Stimulated activated CD4-positive, alpha-beta T cell treated with anti-CD3 and anti-CD28 coated beads, Interleukin-15, amount 100 ng/mL, for 1 hour (primary cell): ENCODE results near the gene NPTN.

Experiments
- DNase-seq, 2 donors: peaks; one replicate each; pipeline ENCODE4 v3.0.0-alpha.2; 2020; ENCODE audit warnings: low read depth in 1 of 2, low spot score in 1 of 2

The NPTN gene

DNA sequence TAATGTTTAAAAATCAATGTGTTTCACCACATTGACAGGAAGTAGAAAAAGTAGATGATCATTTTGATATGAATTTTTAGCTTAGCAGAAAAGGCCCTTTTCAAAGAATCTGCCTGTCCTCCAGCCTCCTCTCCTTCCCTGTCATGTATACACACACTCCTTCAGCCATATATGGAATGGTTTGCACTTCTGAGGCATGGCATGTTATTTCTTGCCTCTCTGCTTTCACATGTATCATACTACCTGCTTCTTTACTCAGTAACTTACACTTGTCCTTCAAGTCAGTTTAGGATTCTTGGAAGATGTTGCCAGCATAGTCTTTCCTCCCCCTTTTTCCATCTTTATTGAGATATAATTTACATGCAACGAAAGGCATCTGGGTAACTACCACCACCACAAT is 111.2 kb downstream of the NPTN start:
- no peak for DNase-seq

- DNase-seq, result no peak
Observed at GRCh38 chr15:73518876-73519733, 114.1 kb downstream of the NPTN start.

- no peak for DNase-seq
Observed at GRCh38 chr15:73518180-73518862, 114.9 kb downstream of the NPTN start.

DNA sequence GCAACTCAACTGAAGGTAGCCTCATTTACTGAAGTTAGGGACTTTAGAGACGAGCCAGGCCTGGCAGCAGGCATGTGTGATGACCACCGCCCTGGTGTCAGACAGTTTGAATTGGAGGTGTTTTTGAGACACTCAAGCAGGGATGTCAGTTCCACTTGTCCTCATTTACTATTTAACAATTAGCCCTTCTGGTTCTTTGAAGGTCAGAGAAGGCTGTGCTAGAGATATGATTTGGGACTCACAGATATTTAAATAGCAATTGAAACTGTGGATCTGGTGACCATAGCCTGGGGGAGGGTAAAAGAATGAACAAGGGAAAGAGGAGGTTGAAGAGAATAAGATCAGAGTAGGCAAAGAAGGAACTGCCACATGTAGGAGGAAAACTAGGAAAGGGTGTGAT is 115.6 kb downstream of the NPTN start:
- no peak for DNase-seq

DNA sequence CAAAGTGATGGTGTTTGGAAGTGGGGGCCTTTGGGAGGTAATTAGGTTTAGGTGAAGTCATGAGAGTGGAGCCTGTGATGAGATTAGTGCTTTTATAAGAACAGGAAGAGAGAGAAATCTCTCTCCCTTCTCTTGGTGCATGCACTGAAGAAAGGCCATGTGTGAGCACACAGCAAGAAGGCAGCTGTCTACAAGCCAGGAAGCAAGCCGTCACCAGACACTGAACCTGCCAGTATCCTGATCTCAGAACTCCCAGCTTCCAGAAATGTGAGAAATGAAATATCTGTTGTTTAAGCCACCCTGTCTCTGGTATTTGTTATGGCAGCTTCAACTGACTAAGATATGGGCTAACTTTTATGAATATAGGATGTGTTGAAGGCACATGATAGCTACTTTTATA is 117.7 kb downstream of the NPTN start:
- DNase-seq, result no peak
